GM12801 (cell line): ENCODE data around the gene OLA1.

Source experiments
- CTCF ChIP-seq: IDR thresholded peaks from one replicate; pipeline ENCODE4 v1.5.1; 2011; ENCODE audit warnings: control low read depth; ENCODE audit not compliant: insufficient read length; ENCODE audit errors: extremely low read depth

Gene OLA1

GRCh38 chr2:174035981-174036742 is 212.2 kb downstream of the OLA1 start:
- no peak for TF ChIP-seq CTCF

GRCh38 chr2:174035117-174035635 is 213.2 kb downstream of the OLA1 start:
- TF ChIP-seq CTCF, result no peak

GRCh38 chr2:174033163-174033550 is 215.2 kb downstream of the OLA1 start:
- TF ChIP-seq CTCF, result no peak

- no peak for TF ChIP-seq CTCF
Measured at GRCh38 chr2:174031226-174031625, 217.1 kb downstream of the OLA1 start.

- no peak for TF ChIP-seq CTCF
Measured at GRCh38 chr2:174028935-174029334, 219.4 kb downstream of the OLA1 start.

- no peak for TF ChIP-seq CTCF
Measured at GRCh38 chr2:174027956-174028355, 220.4 kb downstream of the OLA1 start.

- TF ChIP-seq CTCF, result no peak
Measured at GRCh38 chr2:174026122-174026845, 222.0 kb downstream of the OLA1 start.
